ENCODE results near the gene TACC2.
A peak's percentile ranks its signal among the peaks of the same experiment; 100 is the strongest.

Gene TACC2

DNA sequence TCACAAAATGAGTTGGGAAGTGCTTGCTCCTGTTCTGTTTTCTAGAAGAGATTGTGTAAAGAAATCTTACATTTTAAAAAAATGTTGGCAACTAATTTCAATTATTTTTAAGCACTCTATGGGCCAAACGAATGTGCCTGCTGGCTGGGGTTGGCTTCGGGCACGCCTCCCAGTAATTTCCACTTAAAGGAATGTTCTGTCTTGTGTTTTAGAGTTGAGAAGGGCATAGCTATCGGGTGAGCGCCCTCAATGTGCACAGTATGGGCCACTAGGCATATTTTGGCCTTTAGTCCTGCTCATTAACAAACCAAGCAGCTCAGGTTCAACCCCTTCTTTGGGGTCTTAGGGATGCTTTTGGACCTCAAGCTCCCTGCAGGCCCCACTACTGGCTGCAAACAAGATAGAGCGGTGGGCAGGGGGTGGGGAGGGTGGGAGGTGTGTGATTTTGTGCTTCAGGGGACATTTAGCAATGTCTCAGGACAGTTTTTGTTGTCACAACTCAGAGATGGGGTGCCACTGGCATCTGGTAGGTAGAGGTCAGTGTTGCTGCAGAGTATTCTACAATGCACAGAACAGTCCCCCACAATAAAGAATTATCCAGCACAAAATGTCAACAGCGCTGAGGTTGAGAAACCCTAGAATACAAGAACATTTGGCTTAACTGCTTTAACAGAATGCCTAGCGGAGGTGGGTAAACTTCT, 40.7 kb downstream of the TACC2 start:
- no peak for DNase-seq

DNA sequence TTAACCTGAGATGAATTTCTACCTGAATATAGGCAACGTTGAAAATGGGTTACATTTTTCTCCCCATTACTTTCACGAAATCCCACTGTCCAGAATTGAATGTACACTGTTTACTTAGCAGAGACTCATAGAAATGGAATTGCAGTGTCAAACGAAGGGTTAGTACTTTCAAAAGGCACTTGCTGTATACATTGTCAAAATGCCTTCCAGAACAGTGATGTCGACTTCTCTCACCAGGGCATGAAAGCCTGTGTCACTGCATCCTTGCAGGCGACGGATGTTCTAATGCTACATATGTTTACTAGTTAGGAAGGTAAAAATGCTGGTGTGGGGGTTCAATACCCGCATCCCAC, 41.2 kb downstream of the TACC2 start:
- no peak for DNase-seq

DNA sequence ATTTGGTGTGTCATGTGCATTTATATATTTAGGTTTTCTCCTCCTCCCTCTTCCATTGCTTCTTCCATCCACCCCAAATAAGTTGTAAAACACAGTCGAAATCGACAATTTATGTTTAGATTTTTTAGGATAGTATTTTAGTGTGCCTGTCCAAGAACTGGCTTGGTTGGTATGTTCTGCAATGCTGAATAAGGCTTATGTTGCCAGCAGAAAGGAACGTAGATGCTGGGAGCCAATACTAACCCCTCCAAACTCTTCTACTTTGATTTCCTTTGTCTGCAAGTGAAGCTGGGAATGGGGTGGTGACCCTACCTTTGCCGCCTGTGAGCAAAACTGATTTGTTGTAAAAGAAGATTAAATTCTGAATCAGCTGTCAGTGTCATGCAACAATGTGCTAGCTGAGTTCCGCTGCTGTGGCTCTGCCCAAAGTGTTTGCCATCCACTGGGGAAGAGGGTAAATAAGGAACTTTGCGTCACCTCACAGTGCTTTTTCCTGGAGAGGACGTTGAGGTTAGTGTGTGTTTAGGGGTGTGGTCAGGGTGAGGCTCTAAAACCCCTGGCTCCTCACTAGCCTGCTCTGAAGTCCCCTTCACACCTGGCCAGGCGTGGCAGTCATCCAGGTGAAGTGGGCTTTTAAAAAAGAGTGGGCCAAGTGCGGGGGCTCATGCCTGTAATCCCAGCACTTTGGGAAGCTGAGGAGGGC, 44.4 kb downstream of the TACC2 start:
- no peak for DNase-seq

DNA sequence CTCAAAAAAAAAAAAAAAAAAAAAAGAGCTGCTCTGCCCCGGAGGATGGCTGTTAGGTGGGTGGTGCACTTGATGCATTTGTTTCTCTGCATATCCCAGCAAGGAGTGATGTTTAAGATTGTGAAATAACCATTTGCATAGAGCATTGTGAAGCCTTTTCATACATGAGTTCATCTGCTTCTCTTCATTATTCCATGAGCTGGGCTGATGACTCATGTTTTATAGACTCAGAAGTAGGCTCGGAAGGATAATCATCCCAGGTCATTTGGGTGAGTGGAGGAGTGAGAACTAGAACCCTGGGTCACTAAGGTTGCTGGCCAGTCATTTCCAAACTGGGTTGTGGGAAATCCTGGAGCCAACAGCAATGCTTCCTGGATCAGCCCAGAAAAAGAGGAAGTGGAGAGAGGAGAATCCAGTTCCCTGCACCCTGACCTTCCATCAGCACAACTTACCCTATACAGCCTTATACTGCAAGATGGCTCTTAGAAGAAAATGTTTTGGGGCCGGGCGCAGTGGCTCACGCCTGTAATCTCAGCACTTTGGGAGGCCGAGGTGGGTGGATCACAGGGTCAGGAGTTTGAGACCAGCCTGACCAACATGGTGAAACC, 45.3 kb downstream of the TACC2 start:
- no peak for DNase-seq

DNA sequence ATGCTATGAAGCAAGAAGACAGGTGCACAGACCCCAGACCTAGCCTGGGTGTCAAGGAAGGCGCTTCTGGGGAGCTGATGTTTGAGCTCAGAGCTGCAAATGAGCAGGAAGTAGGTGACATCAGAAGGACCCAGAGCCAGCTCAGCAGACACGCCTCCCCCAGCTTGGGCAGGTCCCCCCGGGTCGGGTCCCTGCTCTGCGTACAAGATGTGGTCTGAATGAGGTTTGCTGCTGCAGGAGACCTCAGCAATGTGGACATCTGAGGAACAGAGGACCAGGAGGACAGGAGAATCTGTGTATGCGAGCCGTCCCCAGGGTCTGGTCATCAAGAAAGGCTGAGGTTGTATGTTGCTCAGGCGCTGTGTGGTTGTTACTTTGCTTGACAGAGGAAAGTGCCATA, 51.8 kb downstream of the TACC2 start:
- DNase-seq = no peak

DNA sequence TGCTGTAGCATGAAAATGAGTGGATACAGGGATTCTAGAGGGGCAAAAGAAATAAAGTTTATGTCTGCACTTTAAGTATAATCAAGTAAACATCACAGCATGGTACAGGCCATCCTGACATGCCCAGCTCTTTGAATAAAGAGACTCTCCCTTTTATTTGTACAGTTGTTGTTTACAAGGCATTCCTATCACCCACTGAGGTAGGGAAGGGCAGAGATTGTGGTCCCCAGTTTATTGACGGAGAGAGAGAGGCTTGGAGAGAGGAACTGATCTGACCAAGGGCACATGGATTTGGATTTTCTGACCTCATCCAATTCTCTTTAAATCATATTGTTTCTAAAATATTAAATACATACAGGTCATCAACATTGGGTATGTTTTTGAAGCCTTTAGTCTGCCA, 53.9 kb downstream of the TACC2 start:
- no peak for DNase-seq

DNA sequence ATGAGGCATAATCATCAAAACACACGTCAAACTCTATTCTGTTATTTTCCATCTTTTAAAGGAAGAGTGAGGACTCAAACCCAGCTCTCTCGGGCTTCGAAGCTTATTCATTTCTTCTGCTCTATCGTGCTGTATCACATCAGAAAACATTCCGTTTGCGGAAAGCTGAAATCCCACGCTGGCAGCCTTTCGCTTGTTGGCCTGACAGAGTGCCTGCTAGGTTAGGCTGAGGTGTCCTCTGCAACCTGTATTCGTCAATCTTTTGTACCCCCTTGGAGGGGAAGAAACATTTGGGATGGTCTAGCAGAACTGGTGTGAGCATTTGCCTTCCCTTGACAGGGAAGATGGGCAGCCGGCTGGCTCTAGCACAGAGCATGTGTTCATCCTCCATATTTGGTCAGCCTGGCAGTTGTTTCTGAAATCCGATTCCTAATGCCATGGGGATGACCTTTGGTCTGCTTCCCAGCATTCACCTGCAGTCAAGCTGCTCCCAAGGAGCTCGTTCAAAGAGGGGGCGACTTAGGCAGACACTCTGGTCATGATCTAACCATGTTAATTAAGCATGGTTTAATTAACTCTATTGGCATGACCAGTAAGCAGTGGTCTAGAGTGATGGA, 55.2 kb downstream of the TACC2 start:
- DNase-seq = no peak

DNA sequence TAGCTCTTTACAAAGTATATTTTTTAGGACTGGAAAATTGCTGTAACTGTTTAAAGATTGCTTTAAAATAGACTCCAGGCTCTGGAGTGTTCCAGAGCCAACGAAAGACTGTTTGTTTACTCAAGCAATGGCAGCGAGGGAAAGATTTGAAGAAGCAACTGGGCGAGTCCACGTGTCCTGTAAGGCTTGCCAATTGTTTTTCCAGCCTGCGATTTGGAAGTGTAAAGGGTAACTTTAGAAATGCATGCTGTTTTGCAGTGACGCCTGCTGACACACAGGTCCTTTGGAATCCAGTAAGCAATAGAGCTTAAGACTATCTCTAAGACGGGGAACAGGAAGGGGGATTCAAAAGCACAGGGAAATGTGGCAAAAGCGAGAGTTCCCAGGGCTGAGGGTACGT, 55.8 kb downstream of the TACC2 start:
- DNase-seq = no peak

DNA sequence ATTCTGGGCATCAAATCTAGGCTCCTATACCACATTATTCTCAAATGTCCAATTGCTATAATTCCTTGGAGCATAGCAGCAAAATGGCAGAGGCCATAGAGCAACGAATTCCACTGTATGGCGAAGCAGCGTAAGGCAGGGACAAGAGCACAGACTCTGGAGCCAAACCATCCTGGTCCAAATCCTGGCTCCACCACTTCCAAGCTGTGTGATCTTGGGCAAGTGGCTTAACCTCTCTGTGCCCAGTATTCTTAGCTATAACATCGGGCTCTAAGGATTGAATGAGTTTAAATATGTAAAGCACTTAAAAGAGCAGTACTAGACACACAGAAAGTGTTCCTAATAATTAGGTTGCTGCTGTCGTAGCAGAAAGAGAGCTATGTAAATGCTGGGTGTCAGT, 56.2 kb downstream of the TACC2 start:
- no peak for DNase-seq

DNA sequence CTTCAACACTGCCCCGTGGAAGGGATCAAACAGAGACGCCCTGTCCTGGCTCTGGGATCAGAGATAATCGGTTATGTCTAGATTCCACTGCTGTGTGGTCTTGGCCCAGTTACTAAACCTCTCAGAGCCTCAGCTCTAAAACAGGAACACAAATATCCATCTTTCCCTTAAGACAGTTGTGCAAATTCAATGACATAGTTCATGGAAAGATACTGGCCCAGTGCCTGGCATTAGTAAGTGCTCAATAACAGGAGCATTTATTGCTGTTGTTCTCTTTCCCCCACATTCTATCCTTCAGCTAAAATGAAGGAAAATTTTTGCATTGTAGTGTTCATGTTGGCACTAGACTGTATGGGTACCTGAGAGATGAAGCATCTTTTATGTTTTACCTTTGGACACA, 58.6 kb downstream of the TACC2 start:
- no peak for DNase-seq

DNA sequence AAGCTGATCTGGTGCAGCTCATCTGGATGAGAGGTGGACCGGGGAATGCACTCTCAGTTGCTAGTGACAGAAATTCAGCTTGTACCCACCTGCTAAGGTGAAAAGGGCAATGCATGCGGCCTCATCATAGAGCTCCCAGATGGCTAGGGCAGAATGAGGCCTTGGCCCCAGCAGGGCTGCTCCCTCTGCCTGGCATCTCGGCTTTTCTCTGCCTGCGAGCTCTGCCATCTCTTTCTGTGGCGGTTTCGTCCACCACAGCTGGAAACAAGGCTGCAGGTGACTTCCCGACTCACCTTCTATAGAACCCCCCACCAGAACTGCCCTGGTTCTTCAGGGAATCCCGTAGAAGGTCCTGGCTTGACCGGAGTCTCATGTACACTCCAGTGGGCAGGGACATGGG, 60.1 kb downstream of the TACC2 start:
- DNase-seq = no peak

DNA sequence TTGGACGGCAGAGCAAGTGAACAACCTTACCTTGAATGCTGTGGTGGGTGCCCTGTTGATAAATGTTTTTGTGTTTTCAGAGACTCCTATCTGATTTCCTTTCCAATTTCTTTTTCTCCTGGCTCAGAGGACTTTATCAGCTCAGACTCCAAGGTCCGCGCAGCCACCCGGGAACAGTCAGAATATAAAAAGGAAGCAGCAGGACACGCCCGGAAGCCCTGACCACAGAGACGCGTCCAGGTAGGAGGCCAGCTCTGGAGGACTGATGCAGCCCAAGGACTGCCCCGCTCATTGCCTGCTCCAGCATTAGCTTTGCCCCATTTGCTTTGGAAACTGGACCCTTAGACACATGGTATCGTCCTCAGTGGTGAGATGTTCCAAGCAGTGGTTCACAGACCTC, 61.3 kb downstream of the TACC2 start:
- DNase-seq = no peak

DNA sequence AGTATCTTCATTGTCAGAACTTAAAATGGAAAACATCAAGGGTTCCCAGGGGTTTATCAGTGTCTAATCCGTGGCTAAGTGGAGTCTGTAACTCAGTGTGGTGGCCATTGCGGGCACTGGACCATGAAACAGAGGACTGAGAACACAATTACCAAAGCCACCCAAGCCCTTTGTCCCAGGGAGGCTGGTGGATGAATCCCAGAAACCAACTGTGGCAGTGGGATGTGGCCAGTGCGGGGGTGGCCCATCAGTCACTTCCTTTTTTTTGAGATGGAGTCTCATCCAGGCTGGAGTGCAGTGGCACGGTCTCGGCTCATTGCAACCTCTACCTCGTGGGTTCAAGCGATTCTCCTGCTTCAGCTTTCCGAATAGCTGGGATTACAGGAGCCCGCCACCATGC, 61.8 kb downstream of the TACC2 start:
- DNase-seq = no peak

DNA sequence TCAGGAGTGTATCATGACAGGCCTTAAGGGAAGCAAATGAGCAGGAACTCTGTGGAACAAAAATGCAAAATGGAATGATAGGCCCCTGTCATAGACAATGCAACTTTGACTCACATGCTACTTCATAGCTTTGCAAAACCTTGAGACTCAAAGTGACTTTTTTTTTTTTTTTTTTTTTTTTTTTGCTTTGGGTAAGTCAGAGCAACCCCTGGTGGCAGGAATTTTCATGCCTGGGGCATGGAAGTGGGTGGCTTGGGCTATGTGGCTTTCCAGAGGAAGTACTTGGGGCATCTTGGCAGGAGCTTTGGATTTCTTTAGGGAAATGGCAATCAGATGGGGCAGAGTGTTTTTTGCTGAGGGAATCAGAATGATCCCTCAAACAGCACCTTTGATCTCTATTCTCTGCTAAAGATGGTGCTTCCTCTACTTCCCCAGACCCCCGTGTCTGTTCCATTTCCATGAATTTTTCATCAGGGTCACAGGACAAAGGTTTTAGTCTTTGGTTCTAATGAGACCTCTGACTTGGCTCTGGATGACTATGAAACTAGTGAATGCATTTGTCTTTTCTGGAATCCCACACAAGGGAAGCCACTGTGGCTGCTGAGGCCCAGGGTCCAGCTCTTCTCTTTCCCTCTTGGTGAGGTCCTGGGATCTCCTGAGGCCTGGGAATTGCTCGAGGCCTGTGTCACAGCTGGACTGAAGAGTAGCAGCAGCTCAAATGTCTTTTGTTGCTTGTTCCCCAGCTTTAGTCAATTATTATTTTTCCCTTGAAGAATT, 62.8 kb downstream of the TACC2 start:
- no peak for DNase-seq

DNA sequence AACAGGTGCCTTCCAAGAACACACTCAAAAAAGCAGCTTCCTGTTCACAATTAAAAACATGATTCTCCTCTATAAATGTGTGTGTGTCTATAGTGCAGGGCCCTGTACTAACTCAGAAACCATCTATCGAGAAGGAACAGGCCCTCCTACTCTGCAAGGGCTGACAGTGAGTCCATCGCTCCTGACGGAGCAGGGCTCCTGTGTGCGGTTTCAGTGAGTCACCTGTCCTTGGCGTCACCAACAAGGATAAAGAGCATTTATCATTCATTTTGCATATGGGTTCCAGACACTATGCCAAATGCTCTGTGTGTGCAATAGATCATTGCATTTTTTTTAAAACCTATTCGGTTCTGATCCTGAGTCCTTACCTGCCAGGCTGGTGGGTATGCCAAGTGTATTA, 63.7 kb downstream of the TACC2 start:
- no peak for DNase-seq

DNA sequence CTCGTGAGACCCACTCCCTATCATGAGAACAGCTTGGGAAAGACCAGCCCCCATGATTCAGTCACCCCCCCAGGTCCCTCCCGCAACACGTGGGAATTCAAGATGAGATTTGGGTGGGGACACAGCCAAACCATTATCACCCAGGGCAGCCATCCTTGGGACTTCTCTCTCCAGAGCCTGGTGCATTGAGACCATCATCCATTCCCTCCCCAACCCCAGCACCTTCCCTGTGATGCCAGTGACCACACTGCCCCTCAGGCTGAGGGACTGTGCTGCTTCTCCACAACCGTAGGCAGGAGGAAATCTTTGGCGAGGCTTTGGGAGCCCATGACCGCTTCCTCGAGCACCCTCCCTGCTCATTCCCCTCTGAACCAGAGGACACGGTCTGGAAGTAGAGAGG, 64.4 kb downstream of the TACC2 start:
- no peak for DNase-seq

DNA sequence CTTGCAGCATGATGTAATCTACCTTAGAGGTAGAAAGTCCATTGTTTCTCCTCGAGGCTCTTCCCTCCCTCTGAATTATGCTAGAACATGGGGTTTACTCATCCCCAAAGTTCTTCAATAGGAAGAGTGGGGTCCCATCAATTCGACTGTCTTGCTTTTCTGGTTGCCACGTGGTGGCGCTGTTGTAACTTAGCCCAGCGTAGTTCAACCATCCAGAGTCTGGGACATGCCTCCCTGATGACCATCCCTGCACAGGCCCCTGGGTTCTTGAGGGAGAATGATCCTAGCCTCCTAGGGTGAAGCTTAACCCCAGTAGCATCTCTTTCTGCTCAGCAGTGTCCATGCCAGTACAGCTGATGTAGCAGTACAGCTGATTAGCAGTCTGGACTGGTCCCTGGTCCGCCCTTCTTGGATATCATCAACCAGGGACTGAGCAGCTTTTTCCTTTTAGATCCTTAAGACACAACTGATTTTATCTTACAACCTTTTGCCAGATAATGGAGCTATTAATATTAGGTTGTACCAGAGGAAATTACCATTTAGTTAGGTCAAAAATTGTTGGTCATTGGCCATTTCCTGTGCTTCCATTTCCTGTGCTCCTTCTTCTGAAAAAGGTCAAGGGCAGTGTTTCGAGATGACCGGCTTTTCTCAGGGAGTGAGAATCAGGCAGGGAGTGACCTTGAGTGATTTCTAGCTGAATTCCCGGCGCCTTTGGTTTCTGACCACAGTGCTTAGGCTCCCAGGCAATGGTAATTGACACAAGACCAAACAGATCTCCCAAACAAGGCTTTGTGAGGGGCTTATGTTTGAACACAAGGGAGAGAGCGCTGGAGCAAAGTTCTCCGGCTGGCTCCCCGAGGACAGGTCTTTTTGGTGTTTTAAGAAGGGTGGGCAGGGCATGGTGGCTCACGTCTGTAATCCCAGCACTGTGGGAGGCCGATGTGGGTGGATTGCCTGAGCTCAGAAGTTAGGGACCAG, 65.4 kb downstream of the TACC2 start:
- DNase-seq = peak; percentile 5 to 10

DNA sequence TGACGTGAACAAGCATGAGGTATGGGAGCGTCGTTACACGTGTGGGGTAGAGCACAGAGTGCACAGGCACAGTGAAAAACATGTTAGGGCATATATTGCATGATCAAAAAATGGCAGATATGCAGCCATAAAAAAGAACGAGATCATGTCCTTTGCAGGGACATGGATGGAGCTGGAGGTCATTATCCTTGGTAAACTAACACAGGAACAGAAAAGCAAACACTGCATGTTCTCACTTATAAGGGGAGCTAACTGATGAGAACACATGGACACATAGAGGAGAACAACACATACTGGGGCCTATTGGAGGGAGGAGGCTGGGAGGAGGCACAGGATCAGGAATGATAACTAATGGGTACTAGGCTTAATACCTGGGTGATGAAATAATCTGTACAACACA, 66.3 kb downstream of the TACC2 start:
- DNase-seq = no peak

DNA sequence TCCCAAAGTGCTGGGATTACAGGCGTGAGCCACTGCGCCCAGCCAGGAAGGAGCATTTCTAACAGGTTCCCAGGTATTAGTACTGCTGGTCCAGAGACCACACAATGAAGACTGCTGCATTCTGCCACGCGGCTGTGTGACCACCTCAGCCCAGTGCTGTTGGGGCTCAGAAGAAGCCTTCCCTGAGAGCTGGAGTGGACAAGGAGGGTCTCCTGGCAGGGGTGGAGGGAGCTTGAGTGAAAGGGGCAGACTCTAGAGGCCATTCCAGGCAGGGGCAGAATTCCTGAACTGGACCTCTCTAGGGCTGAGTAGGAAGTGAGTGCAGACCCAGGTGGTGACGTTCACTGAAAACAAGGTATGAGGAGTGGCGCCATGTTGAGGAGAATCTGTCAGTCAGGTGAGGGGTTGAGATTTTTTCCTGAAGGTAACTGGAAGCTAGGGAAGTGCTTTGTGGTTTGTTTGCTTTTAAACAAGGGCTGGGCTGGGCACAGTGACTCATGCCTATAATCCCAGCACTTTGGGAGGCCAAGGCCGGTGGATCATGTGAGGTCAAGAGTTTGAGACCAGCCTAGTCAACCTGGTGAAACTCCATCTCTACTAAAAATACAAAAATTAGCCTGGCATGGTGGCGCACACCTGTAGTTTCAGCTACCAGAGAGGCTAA, 67.6 kb downstream of the TACC2 start:
- DNase-seq = no peak

DNA sequence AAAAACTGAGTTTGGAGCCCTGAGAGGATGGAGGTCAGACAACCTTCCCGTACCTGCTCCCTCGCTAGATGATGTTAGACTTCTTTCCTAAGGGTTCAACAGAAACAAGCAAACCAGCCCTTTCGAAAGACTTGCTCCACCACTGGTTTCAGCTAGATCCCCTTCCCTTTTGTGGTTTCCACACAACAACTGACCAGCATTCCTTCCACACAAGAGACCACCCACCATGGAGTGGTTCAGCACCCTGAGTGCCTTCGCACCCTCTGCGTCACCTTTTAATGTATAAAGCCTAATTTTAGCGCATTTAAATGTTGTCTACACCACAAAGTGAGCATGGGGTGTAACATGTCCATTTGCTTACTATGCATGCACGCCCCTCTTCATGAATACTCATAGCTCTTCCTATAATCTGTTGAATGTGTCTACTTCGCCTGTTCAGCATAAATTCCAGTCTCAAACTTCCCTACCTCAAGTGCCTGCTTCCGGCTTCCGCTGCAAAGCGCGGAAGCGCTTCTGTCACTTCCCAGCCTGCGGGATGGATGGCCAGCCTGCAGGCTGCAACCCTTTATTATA, 69.0 kb downstream of the TACC2 start:
- no peak for DNase-seq

DNA sequence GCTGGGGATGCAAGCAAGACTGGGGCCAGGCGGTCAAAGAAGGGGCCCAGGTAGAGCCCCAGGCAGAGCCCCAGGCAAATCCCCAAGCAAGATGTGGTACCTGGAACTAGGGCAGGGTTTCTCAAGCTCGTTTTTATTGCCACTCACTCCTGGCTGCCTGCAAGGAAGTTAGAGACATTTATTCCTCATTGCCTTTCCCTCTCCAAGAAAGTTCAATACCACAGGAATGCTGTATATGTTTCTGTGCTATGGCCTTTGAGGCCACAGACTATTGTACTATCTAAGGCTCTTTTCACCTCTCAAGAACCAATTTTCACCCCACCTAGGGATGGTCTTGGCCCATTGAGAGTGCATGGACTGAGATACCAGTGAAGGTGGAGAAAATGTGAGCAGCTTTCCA, 71.3 kb downstream of the TACC2 start:
- no peak for DNase-seq

Data from activated CD4-positive, alpha-beta T cell treated with anti-CD3 and anti-CD28 coated beads, Interleukin-2, amount 50 U/mL, for 48 hours (primary cell).